ENCODE results near the gene GPATCH2.

GPATCH2 gene

DNA sequence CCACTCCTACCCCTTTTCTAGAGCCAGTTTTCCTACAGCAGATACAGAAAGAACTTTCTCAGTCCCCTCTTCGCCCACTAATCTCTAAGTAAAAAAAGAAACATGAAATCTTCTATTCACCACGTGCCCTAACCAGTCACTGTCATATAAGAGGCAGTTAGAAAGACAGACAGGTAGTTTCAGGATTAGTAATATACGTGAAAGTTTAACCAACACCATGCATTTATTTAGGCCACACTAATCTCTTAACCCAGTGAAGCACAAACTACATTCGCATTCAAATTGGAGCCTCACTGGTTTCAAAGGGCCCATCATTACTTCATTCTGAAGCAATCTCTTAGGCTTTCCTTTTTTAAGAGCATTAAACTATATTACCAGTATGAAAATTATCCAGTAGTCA, 10.1 kb downstream of the GPATCH2 start:
- H3K79me2 ChIP-seq (ENCODE audit: insufficient read depth, low read length), result peaks cover 27% of the 10 kb centered on the region; the same call in 1 of the 2 replicates
- no peaks in the 10 kb centered on the region for H4K20me1 ChIP-seq (ENCODE audit: insufficient read depth, low read length)
- no peaks in the 10 kb centered on the region for H3F3A ChIP-seq (ENCODE audit: insufficient read depth, low read length)

DNA sequence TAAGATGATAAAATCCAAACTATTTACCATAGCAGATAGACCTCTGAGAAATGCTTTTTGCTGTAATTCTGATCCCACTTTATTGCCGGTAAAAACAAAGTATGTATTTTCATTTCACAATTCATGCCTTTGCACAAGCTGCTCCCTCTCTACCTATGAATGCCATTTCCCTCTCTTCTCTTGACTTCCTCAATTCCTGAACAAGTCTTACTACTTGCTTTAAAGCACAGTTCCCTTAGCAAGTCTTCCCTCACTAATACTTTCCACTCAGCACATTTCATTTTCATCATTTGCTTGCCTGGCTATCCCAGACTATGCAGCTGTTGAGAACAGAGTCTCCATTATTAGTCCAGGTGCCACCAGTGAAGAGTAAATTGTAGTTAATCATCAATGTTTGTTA, 13.8 kb downstream of the GPATCH2 start:
- Histone ChIP-seq H4K20me1 (ENCODE audit: insufficient read depth, low read length) (no peaks in the 10 kb centered on the region), H3K9ac (ENCODE audit: low read length) (no peak overlapping the region), H3K9me3 (ENCODE audit: low read length) (no peaks in the 10 kb centered on the region), H3K9me2 (ENCODE audit: low read depth, low read length) (no peaks in the 10 kb centered on the region), H3K27ac (ENCODE audit: low read depth, low read length, poor library complexity, severe bottlenecking) (no peak overlapping the region), H3K36me3 (ENCODE audit: insufficient read depth, low read length) (peaks cover 8% of the 10 kb centered on the region; the same call in 1 of the 2 replicates), H3K4me2 (ENCODE audit: low read length) (no peak overlapping the region), H3F3A (ENCODE audit: insufficient read depth, low read length) (no peaks in the 10 kb centered on the region), H2AFZ (ENCODE audit: low read length) (no peak overlapping the region), H3K79me2 (ENCODE audit: insufficient read depth, low read length) (0 out of 2 replicates have a peak, but pooled peaks cover 6% of the 10 kb centered on the region), H3K4me1 (ENCODE audit: insufficient read depth, low read length, severe bottlenecking) (no peaks in the 10 kb centered on the region), H3K27me3 (ENCODE audit: insufficient read depth, low read length) (no peaks in the 10 kb centered on the region), H3K4me3 (ENCODE audit: low read depth, low read length, poor library complexity, severe bottlenecking) (no peak overlapping the region)
- no peak for TF ChIP-seq EZH2 (IDR thresholded peaks at IDR 0.05; ENCODE audit: borderline replicate concordance, low read length)
- TF ChIP-seq, protein P1, sequence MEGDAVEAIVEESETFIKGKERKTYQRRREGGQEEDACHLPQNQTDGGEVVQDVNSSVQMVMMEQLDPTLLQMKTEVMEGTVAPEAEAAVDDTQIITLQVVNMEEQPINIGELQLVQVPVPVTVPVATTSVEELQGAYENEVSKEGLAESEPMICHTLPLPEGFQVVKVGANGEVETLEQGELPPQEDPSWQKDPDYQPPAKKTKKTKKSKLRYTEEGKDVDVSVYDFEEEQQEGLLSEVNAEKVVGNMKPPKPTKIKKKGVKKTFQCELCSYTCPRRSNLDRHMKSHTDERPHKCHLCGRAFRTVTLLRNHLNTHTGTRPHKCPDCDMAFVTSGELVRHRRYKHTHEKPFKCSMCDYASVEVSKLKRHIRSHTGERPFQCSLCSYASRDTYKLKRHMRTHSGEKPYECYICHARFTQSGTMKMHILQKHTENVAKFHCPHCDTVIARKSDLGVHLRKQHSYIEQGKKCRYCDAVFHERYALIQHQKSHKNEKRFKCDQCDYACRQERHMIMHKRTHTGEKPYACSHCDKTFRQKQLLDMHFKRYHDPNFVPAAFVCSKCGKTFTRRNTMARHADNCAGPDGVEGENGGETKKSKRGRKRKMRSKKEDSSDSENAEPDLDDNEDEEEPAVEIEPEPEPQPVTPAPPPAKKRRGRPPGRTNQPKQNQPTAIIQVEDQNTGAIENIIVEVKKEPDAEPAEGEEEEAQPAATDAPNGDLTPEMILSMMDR (IDR thresholded peaks at IDR 0.05; ENCODE audit: low read length), result no peak

More for the DNA sequence above, 10.1 kb downstream of the GPATCH2 start:
- Histone ChIP-seq H3K4me3 (ENCODE audit: low read depth, low read length, poor library complexity, severe bottlenecking) (no peak overlapping the region), H3K9ac (ENCODE audit: low read length) (no peak overlapping the region), H2AFZ (ENCODE audit: low read length) (no peak overlapping the region), H3K4me1 (ENCODE audit: insufficient read depth, low read length, severe bottlenecking) (no peaks in the 10 kb centered on the region), H3K36me3 (ENCODE audit: insufficient read depth, low read length) (peaks cover 8% of the 10 kb centered on the region; the same call in 1 of the 2 replicates), H3K27me3 (ENCODE audit: insufficient read depth, low read length) (no peaks in the 10 kb centered on the region), H3K27ac (ENCODE audit: low read depth, low read length, poor library complexity, severe bottlenecking) (no peak overlapping the region), H3K4me2 (ENCODE audit: low read length) (no peak overlapping the region), H3K9me3 (ENCODE audit: low read length) (no peaks in the 10 kb centered on the region), H3K9me2 (ENCODE audit: low read depth, low read length) (no peaks in the 10 kb centered on the region)
- TF ChIP-seq EZH2 (IDR thresholded peaks at IDR 0.05; ENCODE audit: borderline replicate concordance, low read length), result no peak
- TF ChIP-seq, protein P1 (IDR thresholded peaks at IDR 0.05; ENCODE audit: low read length), result no peak

DNA sequence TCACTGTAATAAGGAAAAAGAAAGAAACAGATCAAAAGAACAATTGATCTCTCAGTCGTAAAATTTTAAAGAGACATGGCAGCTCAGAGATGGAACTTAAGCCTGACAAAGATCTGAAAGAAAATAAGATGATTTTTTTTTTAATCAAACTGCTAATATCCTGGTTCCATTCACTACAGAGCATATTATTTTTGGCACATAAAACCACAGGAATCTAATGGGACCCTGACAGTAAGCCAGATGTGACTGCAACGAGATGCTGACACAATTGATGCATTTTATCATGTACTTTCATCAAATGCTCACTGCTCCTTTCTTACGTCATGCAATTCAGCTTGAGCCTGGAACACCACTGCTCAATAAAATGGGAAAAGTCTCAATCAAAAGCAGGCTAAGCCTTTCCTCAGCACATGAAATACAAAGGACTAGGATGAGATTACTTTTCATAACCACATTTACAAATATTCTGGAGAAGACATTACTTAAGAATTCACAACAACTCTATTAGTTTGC, 16.6 kb downstream of the GPATCH2 start:
- H3K36me3 ChIP-seq (ENCODE audit: insufficient read depth, low read length), result peaks cover 15% of the 10 kb centered on the region; the same call in 1 of the 2 replicates
- TF ChIP-seq, protein P1 (IDR thresholded peaks at IDR 0.05; ENCODE audit: low read length), result no peak
- no peak for TF ChIP-seq EZH2 (IDR thresholded peaks at IDR 0.05; ENCODE audit: borderline replicate concordance, low read length)
- no peak overlapping the region for H3K4me3 ChIP-seq (ENCODE audit: low read depth, low read length, poor library complexity, severe bottlenecking)
- H3K9ac ChIP-seq (ENCODE audit: low read length), result no peak overlapping the region
- H3K27ac ChIP-seq (ENCODE audit: low read depth, low read length, poor library complexity, severe bottlenecking), result no peak overlapping the region
- H2AFZ ChIP-seq (ENCODE audit: low read length), result no peak overlapping the region
- H3K9me2 ChIP-seq (ENCODE audit: low read depth, low read length), result no peaks in the 10 kb centered on the region
- H3K4me1 ChIP-seq (ENCODE audit: insufficient read depth, low read length, severe bottlenecking), result no peaks in the 10 kb centered on the region
- no peaks in the 10 kb centered on the region for H3F3A ChIP-seq (ENCODE audit: insufficient read depth, low read length)
- H3K27me3 ChIP-seq (ENCODE audit: insufficient read depth, low read length), result no peaks in the 10 kb centered on the region
- no peaks in the 10 kb centered on the region for H3K9me3 ChIP-seq (ENCODE audit: low read length)
- H3K4me2 ChIP-seq (ENCODE audit: low read length), result no peak overlapping the region
- H4K20me1 ChIP-seq (ENCODE audit: insufficient read depth, low read length), result no peaks in the 10 kb centered on the region
- H3K79me2 ChIP-seq (ENCODE audit: insufficient read depth, low read length), result no peaks in the 10 kb centered on the region
